ENCODE results near the gene SFRP5.

The SFRP5 gene

DNA sequence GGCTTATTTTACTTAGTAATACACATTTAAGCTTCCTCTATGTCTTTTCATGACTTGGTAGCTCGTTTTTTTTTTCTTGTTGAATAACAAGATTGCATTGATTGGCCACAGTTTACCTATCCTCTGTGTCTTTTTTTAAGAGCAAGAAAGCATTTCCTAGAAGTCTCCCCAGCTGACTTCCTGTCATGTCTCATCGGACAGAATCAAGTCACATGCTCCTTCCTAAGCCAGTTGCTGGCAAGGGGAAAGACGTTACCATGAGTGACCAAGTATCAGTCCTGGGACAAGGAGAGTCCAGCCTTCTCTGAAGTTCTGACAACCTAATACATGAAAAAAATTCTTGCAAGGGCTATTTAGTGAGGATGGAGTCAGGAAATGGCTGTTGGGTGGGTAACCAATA, 24.9 kb upstream of the SFRP5 start:
- TF ChIP-seq, protein P1, sequence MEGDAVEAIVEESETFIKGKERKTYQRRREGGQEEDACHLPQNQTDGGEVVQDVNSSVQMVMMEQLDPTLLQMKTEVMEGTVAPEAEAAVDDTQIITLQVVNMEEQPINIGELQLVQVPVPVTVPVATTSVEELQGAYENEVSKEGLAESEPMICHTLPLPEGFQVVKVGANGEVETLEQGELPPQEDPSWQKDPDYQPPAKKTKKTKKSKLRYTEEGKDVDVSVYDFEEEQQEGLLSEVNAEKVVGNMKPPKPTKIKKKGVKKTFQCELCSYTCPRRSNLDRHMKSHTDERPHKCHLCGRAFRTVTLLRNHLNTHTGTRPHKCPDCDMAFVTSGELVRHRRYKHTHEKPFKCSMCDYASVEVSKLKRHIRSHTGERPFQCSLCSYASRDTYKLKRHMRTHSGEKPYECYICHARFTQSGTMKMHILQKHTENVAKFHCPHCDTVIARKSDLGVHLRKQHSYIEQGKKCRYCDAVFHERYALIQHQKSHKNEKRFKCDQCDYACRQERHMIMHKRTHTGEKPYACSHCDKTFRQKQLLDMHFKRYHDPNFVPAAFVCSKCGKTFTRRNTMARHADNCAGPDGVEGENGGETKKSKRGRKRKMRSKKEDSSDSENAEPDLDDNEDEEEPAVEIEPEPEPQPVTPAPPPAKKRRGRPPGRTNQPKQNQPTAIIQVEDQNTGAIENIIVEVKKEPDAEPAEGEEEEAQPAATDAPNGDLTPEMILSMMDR (IDR thresholded peaks at IDR 0.05; ENCODE audit: low read depth, low read length), result no peak
- DNase-seq (ENCODE audit: extremely low read depth, low read depth), result no peak

DNA sequence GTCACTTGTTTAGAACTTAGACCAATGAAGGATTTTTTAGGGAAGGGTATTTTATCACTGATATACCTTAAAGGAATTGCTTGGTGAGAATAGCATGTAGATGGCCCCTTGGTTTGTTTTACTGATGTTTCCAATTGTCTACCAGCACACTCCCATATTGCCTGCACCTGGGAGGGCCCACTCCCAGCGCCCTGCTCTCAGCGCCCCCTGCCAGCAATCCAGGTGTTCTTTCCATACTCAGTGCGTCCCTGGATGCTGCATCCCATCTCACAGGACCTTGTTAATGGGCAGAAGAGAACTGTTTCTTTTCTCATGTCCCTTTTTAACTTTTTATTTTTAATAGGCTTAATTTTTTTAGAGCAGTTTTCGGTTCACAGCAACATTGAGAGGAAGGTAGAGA, 24.1 kb upstream of the SFRP5 start:
- no peak for DNase-seq (ENCODE audit: extremely low read depth, low read depth)
- TF ChIP-seq, protein P1 (IDR thresholded peaks at IDR 0.05; ENCODE audit: low read depth, low read length), result no peak

DNA sequence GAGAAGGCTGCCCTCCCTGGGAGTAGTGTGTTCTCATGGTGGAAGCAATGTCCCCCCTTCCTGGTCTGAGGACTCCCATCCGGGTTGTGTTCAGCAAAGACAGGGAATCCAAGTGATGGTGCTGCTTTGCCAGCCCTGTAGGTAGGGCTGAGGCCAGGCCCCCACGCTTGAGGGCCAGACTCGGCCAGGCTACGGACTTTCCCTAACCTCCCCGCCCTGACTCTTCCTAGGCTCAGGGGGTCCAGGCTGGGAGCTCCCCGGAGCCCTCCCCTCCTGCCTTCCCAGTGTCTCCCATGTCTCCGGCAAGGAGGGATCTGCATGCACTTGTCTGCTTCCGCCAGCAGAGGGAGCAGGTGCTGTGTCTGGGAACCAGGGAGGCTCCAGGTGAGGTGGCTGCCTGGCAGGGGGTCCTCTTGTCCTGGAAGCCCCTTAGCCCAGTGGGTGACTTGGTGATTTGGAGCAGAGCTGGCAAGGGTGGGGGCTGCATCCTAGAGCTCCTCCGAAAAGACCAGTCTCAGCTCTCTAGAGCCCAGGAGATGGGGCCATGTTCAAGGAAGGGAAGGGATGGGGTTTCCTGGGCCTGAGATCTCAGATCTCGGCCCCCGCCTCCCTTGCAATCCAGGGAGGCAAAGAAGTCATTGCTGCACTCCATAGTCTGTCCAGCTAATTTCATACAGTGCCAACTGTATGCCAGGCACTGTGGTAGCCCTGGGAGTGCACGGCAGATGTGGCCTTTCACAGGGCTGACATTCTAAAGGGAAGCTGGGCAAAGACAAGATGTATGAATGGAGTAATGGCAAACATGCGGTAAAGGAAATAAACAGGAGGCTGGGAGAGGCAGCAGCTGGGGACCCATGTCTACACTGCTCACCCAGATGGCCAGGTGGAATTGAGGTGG, 20.3 kb upstream of the SFRP5 start:
- peak; percentile 1 for DNase-seq (ENCODE audit: extremely low read depth, low read depth)
- TF ChIP-seq, protein P1 (IDR thresholded peaks at IDR 0.05; ENCODE audit: low read depth, low read length), result peak; percentile 97

DNA sequence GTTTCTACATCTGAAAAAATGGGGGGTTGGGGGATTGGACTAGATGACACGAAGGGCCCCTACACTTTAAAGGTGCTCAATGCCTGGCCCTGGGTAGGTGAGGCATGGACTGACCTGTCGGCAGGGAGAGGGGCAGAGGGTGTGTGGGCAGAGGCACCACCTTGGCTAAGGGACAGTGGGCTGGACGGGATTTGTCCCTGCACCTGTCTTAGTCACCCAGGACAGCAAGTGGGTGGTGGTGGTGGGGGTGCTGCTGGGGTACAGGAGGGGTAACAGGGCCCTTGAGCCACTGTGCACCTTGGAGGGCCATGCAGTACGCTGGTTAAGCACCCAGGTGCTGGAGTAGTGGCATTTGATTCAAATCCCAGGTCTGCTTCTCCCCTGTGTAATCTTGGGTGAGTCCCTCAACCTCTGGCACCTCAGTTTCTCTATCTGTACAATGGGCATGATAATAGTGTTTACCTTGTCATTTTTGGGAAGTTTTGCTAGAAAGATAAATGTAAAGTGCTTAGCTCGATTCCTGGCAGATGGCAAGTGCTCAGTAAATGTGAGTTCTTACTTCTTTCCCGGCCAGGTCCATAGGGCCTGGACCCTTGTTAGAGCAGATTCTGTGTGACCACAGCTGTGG, 18.1 kb upstream of the SFRP5 start:
- DNase-seq (ENCODE audit: extremely low read depth, low read depth), result no peak

DNA sequence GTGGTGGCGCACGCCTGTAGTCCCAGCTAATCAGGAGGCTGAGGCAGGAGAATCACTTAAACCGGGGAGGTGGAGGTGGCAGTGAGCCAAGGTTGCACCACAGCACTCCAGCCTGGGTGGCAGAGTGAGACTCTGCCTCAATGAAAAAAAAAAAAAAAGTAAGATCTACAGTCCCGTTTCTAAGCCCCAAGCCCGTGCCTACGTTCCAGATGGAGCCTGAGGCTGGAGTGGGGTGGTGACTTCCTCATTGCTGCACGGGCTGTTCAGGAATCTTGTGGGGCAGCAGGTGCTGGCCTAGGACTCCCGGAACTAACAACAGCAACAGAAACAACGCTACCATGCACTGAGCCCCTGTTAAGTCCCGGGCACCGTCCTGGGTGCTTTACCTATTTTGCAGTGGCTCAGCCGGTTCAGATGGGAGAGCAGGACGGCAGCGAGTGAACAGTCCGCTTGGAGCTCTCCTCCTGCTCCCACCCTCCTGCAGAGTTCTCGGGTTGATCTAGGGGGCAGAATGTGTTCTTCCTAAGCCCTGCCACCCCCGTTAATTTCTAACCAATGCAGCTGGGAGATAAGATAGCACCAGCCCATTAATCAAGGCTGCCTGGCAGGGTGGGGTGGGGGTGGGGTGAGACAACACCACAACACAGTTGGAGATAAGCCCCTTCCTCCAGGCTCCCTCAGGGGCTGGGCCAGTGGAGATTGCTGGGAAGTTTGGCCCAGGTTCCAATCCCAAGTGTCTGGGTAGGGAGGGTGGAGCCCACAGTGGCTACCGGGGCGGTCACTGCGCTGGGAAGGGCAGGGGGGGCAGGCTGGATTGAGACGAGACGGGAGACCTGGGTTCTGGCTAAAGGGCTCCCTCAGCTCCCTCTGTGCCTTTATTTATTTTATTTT, 17.0 kb upstream of the SFRP5 start:
- TF ChIP-seq, protein P1 (IDR thresholded peaks at IDR 0.05; ENCODE audit: low read depth, low read length), result no peak
- DNase-seq (ENCODE audit: extremely low read depth, low read depth), result no peak

More for the DNA sequence above, 18.1 kb upstream of the SFRP5 start:
- TF ChIP-seq, protein P1 (IDR thresholded peaks at IDR 0.05; ENCODE audit: low read depth, low read length), result no peak

DNA sequence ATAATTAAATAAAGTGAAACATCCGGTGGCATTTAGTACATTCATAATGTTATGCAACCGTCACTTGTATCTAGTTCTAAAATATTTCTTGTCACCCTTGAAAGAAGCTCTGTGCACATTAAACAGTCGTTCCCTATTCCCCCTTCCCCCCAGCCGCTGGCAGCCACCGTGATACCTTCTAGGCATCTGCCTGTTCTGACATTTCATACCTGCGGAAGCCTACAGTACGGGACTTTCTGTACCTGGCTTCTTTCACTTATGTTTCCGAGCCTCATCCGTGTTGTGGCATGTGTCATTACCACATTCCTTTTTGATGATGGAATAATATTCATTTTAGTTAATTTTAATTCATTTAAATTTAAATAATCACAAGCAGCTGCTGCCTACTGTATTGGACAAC, 13.9 kb upstream of the SFRP5 start:
- no peak for DNase-seq (ENCODE audit: extremely low read depth, low read depth)
- TF ChIP-seq, protein P1 (IDR thresholded peaks at IDR 0.05; ENCODE audit: low read depth, low read length), result no peak

Measured in AG09319 (cell line).